HG02840 (cell line): ENCODE results near the gene NPBWR2.

ENCODE experiments used
- ATAC-seq: cut with Tn5 transposase; IDR thresholded peaks from one replicate; pipeline ENCODE4 v1.9.1; 2021; ENCODE audit warnings: mild to moderate bottlenecking, moderate library complexity, moderate number of reproducible peaks; ENCODE audit not compliant: unreplicated experiment, low FRiP score

The NPBWR2 gene

GRCh38 chr20:64105846-64106434 lies 1.4 kb downstream of the NPBWR2 start:
- ATAC-seq = no peak

GRCh38 chr20:64104667-64105451 lies 2.5 kb downstream of the NPBWR2 start:
- no peak for ATAC-seq

- no peak for ATAC-seq
These were observed 3.3 kb downstream of the NPBWR2 start for GRCh38 chr20:64103871-64104666.

- no peak for ATAC-seq
These were observed 4.6 kb downstream of the NPBWR2 start for GRCh38 chr20:64102647-64103354.

- ATAC-seq = no peak
These were observed 5.4 kb downstream of the NPBWR2 start for GRCh38 chr20:64101731-64102621.

- ATAC-seq = no peak
These were observed 6.2 kb downstream of the NPBWR2 start for GRCh38 chr20:64100946-64101688.

GRCh38 chr20:64100566-64100888 lies 6.8 kb downstream of the NPBWR2 start:
- ATAC-seq = no peak

GRCh38 chr20:64099880-64100565 lies 7.3 kb downstream of the NPBWR2 start:
- ATAC-seq = no peak

GRCh38 chr20:64099086-64099786 lies 8.1 kb downstream of the NPBWR2 start:
- no peak for ATAC-seq

GRCh38 chr20:64098471-64099013 lies 8.8 kb downstream of the NPBWR2 start:
- ATAC-seq = no peak

- no peak for ATAC-seq
These were observed 10.8 kb downstream of the NPBWR2 start for GRCh38 chr20:64096535-64096934.

- ATAC-seq = no peak
These were observed 11.4 kb downstream of the NPBWR2 start for GRCh38 chr20:64095927-64096326.

GRCh38 chr20:64095455-64095854 lies 11.9 kb downstream of the NPBWR2 start:
- no peak for ATAC-seq

GRCh38 chr20:64093013-64093503 lies 14.3 kb downstream of the NPBWR2 start:
- no peak for ATAC-seq

GRCh38 chr20:64092258-64093012 lies 14.9 kb downstream of the NPBWR2 start:
- no peak for ATAC-seq

GRCh38 chr20:64091770-64092169 lies 15.6 kb downstream of the NPBWR2 start:
- no peak for ATAC-seq

GRCh38 chr20:64091340-64091739 lies 16.0 kb downstream of the NPBWR2 start:
- ATAC-seq = no peak
